Common myeloid progenitor, CD34-positive (primary cell): ENCODE measurements around the gene TRIM51.
"Not testable (repeated sequence)": the region's sequence is repeated elsewhere in the genome, so short reads cannot be mapped to it uniquely, and the experiment has no call there.

Experiments used
- CTCF ChIA-PET: fragments of 350-600 bp; sonication (Branson Sonifier 250); formaldehyde crosslinking; loops from one replicate; lab custom pipeline; 2021; ENCODE audit warnings: antibody characterized with exemption; lab: Charles Lee
- POLR2A ChIA-PET: fragments of 350-600 bp; sonication (Branson Sonifier 250); formaldehyde crosslinking; loops from one replicate; lab custom pipeline; 2021; ENCODE audit warnings: antibody characterized with exemption; lab: Charles Lee
- DNase-seq, 3 donors: peaks; one replicate each; pipeline versions ENCODE4 v3.0.0 to v3.0.0-alpha.2; 2013
- H3K27ac ChIP-seq, 2 experiments: 1 replicate in 1 of 2; 2 replicates in 1 of 2; pipeline ENCODE4 v1.7.0; 2013; ENCODE audit warnings: inconsistent platforms in 2 of 2, low read length in 2 of 2, mild to moderate bottlenecking in 2 of 2, low read depth in 1 of 2, moderate library complexity in 1 of 2; ENCODE audit not compliant: severe bottlenecking in 2 of 2, insufficient read depth in 1 of 2, poor library complexity in 1 of 2
- H3K27me3 ChIP-seq, 5 experiments: replicated peaks in 2 of 5; 1 replicate in 3 of 5; 2 replicates in 2 of 5; pipeline versions ENCODE4 v1.6.1 to v1.7.0; 2013; ENCODE audit warnings: low read length in 4 of 5, mild to moderate bottlenecking in 2 of 5, moderate library complexity in 2 of 5, inconsistent platforms in 1 of 5; ENCODE audit not compliant: insufficient read depth in 5 of 5, control insufficient read depth in 4 of 5
- H3K36me3 ChIP-seq, 4 experiments: 1 replicate in 2 of 4; 2 replicates in 2 of 4; pipeline versions ENCODE4 v1.6.1 to v1.7.0; 2013; ENCODE audit warnings: low read length in 3 of 4, control low read depth in 1 of 4, mild to moderate bottlenecking in 1 of 4; ENCODE audit not compliant: control insufficient read depth in 4 of 4, insufficient read depth in 4 of 4
- H3K4me1 ChIP-seq, 4 experiments: 1 replicate in 3 of 4; 2 replicates in 1 of 4; pipeline versions ENCODE4 v1.6.1 to v1.7.1; 2013; ENCODE audit warnings: low read length in 3 of 4, mild to moderate bottlenecking in 3 of 4, control low read depth in 1 of 4, inconsistent platforms in 1 of 4, moderate library complexity in 1 of 4; ENCODE audit not compliant: control insufficient read depth in 4 of 4, insufficient read depth in 4 of 4; ENCODE audit errors: control extremely low read depth in 1 of 4
- H3K4me3 ChIP-seq, 7 experiments: 1 replicate in 4 of 7; 2 replicates in 3 of 7; pipeline versions ENCODE4 v1.5.1 to v1.7.0; 2013; ENCODE audit warnings: mild to moderate bottlenecking in 7 of 7, low read length in 6 of 7, moderate library complexity in 6 of 7, inconsistent platforms in 2 of 7, low read depth in 2 of 7, control low read depth in 1 of 7; ENCODE audit not compliant: insufficient read depth in 4 of 7, control insufficient read depth in 1 of 7; ENCODE audit errors: extremely low read depth in 1 of 7
- H3K9me3 ChIP-seq, 5 experiments: 1 replicate in 4 of 5; 2 replicates in 1 of 5; pipeline versions ENCODE4 v1.6.1 to v1.7.1; 2013; ENCODE audit warnings: low read length in 4 of 5, mild to moderate bottlenecking in 2 of 5, inconsistent platforms in 1 of 5, low read depth in 1 of 5, moderate library complexity in 1 of 5; ENCODE audit not compliant: control insufficient read depth in 4 of 5, insufficient read depth in 2 of 5; ENCODE audit errors: control extremely low read depth in 1 of 5
- WGBS: methylation state at CpG from one replicate; pipeline ENCODE4 v1.1.5; 2013; ENCODE audit not compliant: insufficient coverage; 5-methylcytosine and 5-hydroxymethylcytosine counted together

Gene TRIM51

GRCh38 chr11:55872731-55873130 lies 10.4 kb upstream of the TRIM51 start:
- peak in 1 of 3 donors; percentile 1 for DNase-seq
- H3K27me3 ChIP-seq, H3K27ac ChIP-seq, H3K4me1 ChIP-seq, H3K9me3 ChIP-seq, H3K36me3 ChIP-seq, CTCF ChIA-PET, POLR2A ChIA-PET: not testable (repeated sequence)
- peak overlapping the region in 2 of 7 experiments; percentile 16 to 19 for H3K4me3 ChIP-seq
- WGBS = 28% methylated on average over 33 of the region's 33 CpGs

DNA sequence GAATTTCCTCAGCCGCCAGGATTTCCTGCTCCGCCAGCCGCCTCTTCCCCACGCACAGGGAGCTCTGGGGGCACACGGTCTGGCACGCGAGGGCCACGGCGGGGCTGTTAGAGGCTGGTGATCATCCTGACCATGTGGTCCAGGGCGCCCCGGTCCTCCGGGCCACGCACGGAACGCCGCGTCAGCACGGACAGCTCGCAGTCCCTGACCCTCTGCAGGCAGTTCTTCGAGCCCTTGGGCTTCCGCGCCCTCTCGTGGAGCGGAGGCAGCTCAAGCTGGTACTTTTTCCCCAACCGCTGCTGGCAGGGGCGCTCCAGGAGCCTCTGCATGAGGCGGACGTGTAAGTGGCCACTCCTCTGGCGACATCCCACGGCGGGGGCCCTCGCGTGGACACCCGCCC lies 10.0 kb upstream of the TRIM51 start:
- H3K4me3 ChIP-seq = peak overlapping the region in 2 of 7 experiments; percentile 16 to 19
- H3K9me3 ChIP-seq, H3K27me3 ChIP-seq, POLR2A ChIA-PET, H3K27ac ChIP-seq, H3K36me3 ChIP-seq, H3K4me1 ChIP-seq, DNase-seq, CTCF ChIA-PET: not testable (repeated sequence)
- WGBS = 41% methylated on average over 32 of the region's 34 CpGs

DNA sequence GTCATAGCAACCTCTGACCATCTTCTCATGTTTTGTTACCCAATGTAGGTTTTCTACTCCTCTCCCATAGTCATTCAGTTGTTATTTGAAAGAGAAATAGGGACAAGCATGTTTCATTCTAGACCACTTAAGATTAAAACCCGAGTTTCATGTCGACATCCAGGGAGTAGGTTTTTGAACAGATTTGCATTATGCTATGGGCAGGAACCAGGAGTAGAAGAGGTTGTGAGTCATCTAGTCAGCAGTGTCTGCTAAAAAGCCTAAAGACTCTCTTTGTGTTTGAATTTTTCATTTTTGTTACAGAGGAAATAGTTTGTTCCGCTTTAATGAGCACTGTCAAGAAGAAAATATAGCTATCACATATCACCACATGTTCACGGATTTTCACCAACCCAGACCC lies 1.9 kb downstream of the TRIM51 start:
- WGBS = 100% methylated on average over 2 of the region's 4 CpGs
- CTCF ChIA-PET, DNase-seq, H3K9me3 ChIP-seq, H3K27me3 ChIP-seq, H3K36me3 ChIP-seq, H3K27ac ChIP-seq, POLR2A ChIA-PET, H3K4me1 ChIP-seq, H3K4me3 ChIP-seq: not testable (repeated sequence)

DNA sequence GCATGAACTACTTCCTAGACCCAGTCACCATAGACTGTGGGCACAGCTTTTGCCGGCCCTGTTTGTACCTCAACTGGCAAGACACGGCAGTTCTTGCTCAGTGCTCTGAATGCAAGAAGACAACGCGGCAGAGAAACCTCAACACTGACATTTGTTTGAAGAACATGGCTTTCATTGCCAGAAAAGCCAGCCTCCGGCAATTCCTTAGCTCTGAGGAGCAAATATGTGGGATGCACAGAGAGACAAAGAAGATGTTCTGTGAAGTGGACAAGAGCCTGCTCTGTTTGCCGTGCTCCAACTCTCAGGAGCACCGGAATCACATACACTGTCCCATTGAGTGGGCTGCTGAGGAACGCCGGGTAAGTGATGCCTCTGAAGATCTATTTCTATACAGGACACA lies 2.4 kb downstream of the TRIM51 start:
- CTCF ChIA-PET, H3K27me3 ChIP-seq, H3K27ac ChIP-seq, H3K4me3 ChIP-seq, DNase-seq, H3K4me1 ChIP-seq, H3K9me3 ChIP-seq, H3K36me3 ChIP-seq, POLR2A ChIA-PET: not testable (repeated sequence)
- WGBS = 87% methylated on average over 8 of the region's 9 CpGs

- ChIA-PET CTCF (no interaction called here), POLR2A (no interaction called here)
These were observed 12.1 kb downstream of the TRIM51 start for GRCh38 chr11:55895216-55895615.

GRCh38 chr11:55902308-55902707 lies 19.2 kb downstream of the TRIM51 start:
- POLR2A ChIA-PET = no interaction called here
- WGBS = 80% methylated on average over 1 of the region's 2 CpGs
- no peak for DNase-seq

More at GRCh38 chr11:55895216-55895615, 12.1 kb downstream of the TRIM51 start:
- no peaks in the 10 kb centered on the region for H3K36me3 ChIP-seq
- peaks cover 0 to 4% (median 0%) of the 10 kb centered on the region in 5 experiments for H3K9me3 ChIP-seq
- no peak overlapping the region for H3K27ac ChIP-seq
- no peak overlapping the region for H3K4me3 ChIP-seq
- no peaks in the 10 kb centered on the region for H3K4me1 ChIP-seq
- no peaks in the 10 kb centered on the region for H3K27me3 ChIP-seq
- DNase-seq = no peak
- WGBS = 86% methylated on average over 6 of the region's 8 CpGs

GRCh38 chr11:55914482-55914881 lies 31.4 kb downstream of the TRIM51 start, which contains the start of gene OR5W2:
Gene OR5W2, minus strand, starts transcription at chr11:55914582. Its CDS starts 0 bp downstream, at chr11:55914582.
- WGBS = no CpG with 5 or more reads among the region's 1 CpG
- ChIA-PET POLR2A (no interaction called here), CTCF (no interaction called here)
- Histone ChIP-seq H3K36me3 (no peaks in the 10 kb centered on the region), H3K4me1 (no peaks in the 10 kb centered on the region), H3K9me3 (no peaks in the 10 kb centered on the region), H3K27ac (no peak within 1 kb of the TSS), H3K27me3 (no peaks in the 10 kb centered on the region), H3K4me3 (no peak within 1 kb of the TSS)
- DNase-seq = no peak

More at GRCh38 chr11:55902308-55902707, 19.2 kb downstream of the TRIM51 start:
- H3K4me3 ChIP-seq = no peak overlapping the region
- no peaks in the 10 kb centered on the region for H3K27me3 ChIP-seq
- H3K36me3 ChIP-seq = no peaks in the 10 kb centered on the region
- CTCF ChIA-PET = no interaction called here
- H3K27ac ChIP-seq = no peak overlapping the region
- peaks cover 0 to 4% (median 0%) of the 10 kb centered on the region in 5 experiments for H3K9me3 ChIP-seq
- H3K4me1 ChIP-seq = no peaks in the 10 kb centered on the region
